Heart left ventricle (tissue), 13 donors: ENCODE measurements around the gene SUPT5H.

ENCODE experiments used
- POLR2A ChIP-seq, 2 donors: fragments of 450-650 bp; IDR thresholded peaks; one replicate each; pipeline ENCODE4 v1.6.1; 2017; ENCODE audit warnings: antibody characterized with exemption in 2 of 2, mild to moderate bottlenecking in 2 of 2, moderate library complexity in 2 of 2
- TF ChIP-seq, protein P1 (sequence below), 12 donors: fragments of 200-600 bp; sonication (generic) in 4 of 12; IDR thresholded peaks; one replicate each; pipeline versions ENCODE4 v1.5.0 to v1.8.0; 2018 to 2022; ENCODE audit warnings: antibody characterized with exemption in 12 of 12, mild to moderate bottlenecking in 5 of 12
- donor health status: ischemic (EF 13 %, LVEDD 7.1; RV severe dilation, severe dysfunction).
- donor health status: DM: no; HTN: yes; CAD: no.
- donor health status: DM: no; HTN: no; CAD: no.
- donor health status: ischemic (EF 25% LVEDD 6.9; RV normal size, moderate dysfunction).
- donor health status: ischemic (EF 25% LVEDD 5.7; RV mildly dilated, moderate dysfunction).
- donor health status: ischemic (EF 35%, LVEDD 5.7; RV mildly dilated, moderate dysfunction).
- donor health status: nonischemic (EF 11% LVEDD 7.7; RV severe dilation, severe dysfunction).
- donor health status: DM: yes; HTN: yes; CAD: no.
- donor health status: PGD.
- donor health status: ischemic (EF 29% LVEDD 5.4; RV normal size, mild dysfunction).
- donor health status: nonischemic (EF 23%, LVEDD 6.1; RV moderate dilation, normal function).

DNA sequence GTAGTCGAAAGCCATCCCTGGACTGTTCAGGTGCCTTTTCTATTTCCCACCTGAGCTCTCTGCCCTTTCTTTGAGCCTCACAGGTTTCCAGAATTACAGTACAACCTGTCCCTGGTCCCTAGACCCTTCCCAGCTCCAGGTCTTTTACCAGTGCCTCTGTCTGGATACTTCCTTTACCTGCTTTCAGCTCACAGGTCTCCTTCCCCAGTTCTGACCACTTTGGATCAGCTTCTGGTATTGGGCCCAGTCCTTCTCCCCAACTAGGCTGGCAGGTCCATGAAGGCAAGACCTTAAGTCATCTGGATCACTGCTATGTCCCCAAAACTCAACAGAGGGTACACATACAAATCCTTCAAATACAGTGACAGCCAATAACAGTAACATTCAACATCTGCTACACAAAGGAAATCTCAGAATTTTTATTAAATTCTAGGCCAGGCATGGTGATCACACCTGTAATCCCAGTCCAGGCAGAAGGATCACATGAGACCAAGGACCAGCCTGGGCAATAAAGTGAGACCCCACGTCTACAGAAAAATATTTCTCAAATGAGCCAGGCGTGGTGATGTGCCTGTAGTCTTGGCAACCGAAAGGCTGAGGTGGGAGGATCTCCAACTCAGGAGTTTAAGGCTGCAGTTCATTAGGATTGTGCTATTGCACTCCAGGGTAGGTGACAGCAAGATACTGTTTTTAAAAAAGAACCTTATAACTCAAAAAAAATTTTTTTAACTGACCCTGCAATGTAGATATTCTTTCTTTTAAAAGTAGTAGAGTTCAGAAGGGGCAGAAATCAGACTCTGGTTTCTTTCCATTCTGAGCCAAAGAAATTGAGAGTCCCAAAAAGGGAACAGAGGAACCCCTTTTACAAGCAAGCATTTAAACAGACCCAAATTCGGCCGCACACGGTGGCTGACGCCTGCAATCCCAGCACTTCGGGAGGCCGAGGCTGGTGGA lies 11.0 kb upstream of the SUPT5H start:
- TF ChIP-seq, protein P1, sequence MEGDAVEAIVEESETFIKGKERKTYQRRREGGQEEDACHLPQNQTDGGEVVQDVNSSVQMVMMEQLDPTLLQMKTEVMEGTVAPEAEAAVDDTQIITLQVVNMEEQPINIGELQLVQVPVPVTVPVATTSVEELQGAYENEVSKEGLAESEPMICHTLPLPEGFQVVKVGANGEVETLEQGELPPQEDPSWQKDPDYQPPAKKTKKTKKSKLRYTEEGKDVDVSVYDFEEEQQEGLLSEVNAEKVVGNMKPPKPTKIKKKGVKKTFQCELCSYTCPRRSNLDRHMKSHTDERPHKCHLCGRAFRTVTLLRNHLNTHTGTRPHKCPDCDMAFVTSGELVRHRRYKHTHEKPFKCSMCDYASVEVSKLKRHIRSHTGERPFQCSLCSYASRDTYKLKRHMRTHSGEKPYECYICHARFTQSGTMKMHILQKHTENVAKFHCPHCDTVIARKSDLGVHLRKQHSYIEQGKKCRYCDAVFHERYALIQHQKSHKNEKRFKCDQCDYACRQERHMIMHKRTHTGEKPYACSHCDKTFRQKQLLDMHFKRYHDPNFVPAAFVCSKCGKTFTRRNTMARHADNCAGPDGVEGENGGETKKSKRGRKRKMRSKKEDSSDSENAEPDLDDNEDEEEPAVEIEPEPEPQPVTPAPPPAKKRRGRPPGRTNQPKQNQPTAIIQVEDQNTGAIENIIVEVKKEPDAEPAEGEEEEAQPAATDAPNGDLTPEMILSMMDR (IDR thresholded peaks at IDR 0.05) = no peak
- TF ChIP-seq POLR2A (IDR thresholded peaks at IDR 0.05) = no peak
